MM.1S (cell line): ENCODE measurements around the gene PLXND1.

Source experiments
- EZH2 ChIP-seq: fragments of 300-600 bp; sonication (generic); optimal IDR thresholded peaks from 2 replicates; pipeline ENCODE3; 2017; ENCODE audit warnings: low read depth, mild to moderate bottlenecking, antibody characterized with exemption, low read length, mixed read lengths
- TF ChIP-seq, protein P1 (sequence below): fragments of 300-600 bp; sonication (generic); IDR thresholded peaks from 2 replicates; pipeline ENCODE4 v1.5.1; 2016; ENCODE audit warnings: antibody characterized with exemption, low read length, mixed read lengths

DNA sequence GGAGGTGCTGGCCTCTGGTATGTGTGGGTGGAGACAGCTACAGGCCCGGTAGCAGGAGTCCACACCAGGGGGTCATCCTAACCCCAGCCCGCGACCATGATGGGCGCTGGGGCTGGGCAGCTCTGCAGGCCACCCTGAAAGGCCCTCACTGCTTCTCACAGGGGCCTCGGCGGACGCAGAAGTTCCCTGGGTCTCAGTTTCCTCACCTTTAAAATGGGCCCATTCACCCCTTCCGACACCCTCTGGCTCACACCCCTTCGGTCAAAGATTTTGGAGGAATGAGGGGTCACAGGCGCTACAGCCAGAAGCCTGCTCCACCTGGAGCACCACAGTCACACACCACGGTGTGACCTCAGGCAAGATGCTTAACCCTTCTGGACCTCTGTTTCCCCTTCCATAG is 8.0 kb downstream of the PLXND1 start:
- TF ChIP-seq, protein P1, sequence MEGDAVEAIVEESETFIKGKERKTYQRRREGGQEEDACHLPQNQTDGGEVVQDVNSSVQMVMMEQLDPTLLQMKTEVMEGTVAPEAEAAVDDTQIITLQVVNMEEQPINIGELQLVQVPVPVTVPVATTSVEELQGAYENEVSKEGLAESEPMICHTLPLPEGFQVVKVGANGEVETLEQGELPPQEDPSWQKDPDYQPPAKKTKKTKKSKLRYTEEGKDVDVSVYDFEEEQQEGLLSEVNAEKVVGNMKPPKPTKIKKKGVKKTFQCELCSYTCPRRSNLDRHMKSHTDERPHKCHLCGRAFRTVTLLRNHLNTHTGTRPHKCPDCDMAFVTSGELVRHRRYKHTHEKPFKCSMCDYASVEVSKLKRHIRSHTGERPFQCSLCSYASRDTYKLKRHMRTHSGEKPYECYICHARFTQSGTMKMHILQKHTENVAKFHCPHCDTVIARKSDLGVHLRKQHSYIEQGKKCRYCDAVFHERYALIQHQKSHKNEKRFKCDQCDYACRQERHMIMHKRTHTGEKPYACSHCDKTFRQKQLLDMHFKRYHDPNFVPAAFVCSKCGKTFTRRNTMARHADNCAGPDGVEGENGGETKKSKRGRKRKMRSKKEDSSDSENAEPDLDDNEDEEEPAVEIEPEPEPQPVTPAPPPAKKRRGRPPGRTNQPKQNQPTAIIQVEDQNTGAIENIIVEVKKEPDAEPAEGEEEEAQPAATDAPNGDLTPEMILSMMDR, result no peak
- TF ChIP-seq EZH2, result no peak
